ENCODE measurements around the gene TMEM54. TPM values are rescaled to one million over a fixed set of nuclear protein-coding genes. Genes with fewer than 3 reads are reported as not detected.

The TMEM54 gene
- total and polyA plus RNA-seq, 9 of the 15 experiments (the other 6 are each of a cell fraction or from before 2014, with no cell fraction given), result 1.00 to 16.2 (median 8.2) TPM

- ChIA-PET CTCF (ENCODE audit: low intra/inter-chr PET ratio) (no interaction called here), POLR2A (interaction anchor here (2.6 kb wide), 1 partner anchor 11 kb away, joined by 12 read pairs; no protein-coding TSS in a partner anchor)
- Histone ChIP-seq H3K9me1 (ENCODE audit: control insufficient read depth, insufficient read depth, low read length) (no peaks in the 10 kb centered on the region), H3K27me3 (ENCODE audit: control insufficient read depth in 2 of 2, insufficient read depth in 2 of 2, low read length in 2 of 2) (peaks cover 3 to 73% of the 10 kb centered on the region in 2 experiments; a peak in 4 of 5 replicates), H3K4me3 (no peak overlapping the region), H3K4me1 (replicated peaks in 1 of 2; ENCODE audit: control insufficient read depth in 2 of 2, insufficient read depth in 2 of 2, low read length in 2 of 2) (peaks cover 7 to 19% of the 10 kb centered on the region in 2 experiments; a peak in 4 of 5 replicates), H3K4me2 (ENCODE audit: insufficient read depth, low read length) (no peak overlapping the region), H3K36me3 (ENCODE audit: control insufficient read depth, insufficient read depth, low read length) (no peaks in the 10 kb centered on the region), H3K9me3 (replicated peaks; ENCODE audit: control insufficient read depth, insufficient read depth, low read depth, low read length) (no peaks in the 10 kb centered on the region), H3K27ac (ENCODE audit: extremely low read depth, low read depth, low read length) (no peak overlapping the region), H4K20me1 (replicated peaks; ENCODE audit: control insufficient read depth, insufficient read depth, low read length) (peaks cover 35% of the 10 kb centered on the region), H3K79me2 (ENCODE audit: control insufficient read depth, insufficient read depth, low read length) (no peaks in the 10 kb centered on the region), H2AFZ (ENCODE audit: low read depth, low read length) (no peak overlapping the region), H3K9ac (ENCODE audit: insufficient read depth in 1 of 2, low read depth in 2 of 2, low read length in 2 of 2) (no peak overlapping the region)
- DNase-seq (ENCODE audit: extremely low read depth in 1 of 4, low spot score in 3 of 4), result no peak
- BruUV-seq (replicated peaks), result no TSS peak
- in situ Hi-C loops (cut with MboI) (loop anchor here (25.0 kb wide), 1 partner anchor 717 kb away; no protein-coding TSS in a partner anchor), intact Hi-C loops (cut with micrococcal nuclease) (no loop called here)
- 33% methylated on average over 26 of the region's 26 CpGs for WGBS (ENCODE audit: insufficient coverage, low coverage, missing lambda C conversion rate)
- peak; percentile 45 for TF ChIP-seq PRDM10 (IDR thresholded peaks at IDR 0.05; ENCODE audit: partially characterized antibody)
- TF ChIP-seq ZNF140 (CRISPR knock-in tag; IDR thresholded peaks at IDR 0.05), result no peak
- no peak for TF ChIP-seq PYGO2 (tag; IDR thresholded peaks at IDR 0.05)
- TF ChIP-seq PRMT5 (CRISPR knock-in tag; IDR thresholded peaks at IDR 0.05), result 0 out of 2 replicates have a peak, but pooled peaks have one; percentile 26
- no peak for TF ChIP-seq SMAD1 (IDR thresholded peaks at IDR 0.05; ENCODE audit: low read depth, low read length, partially characterized antibody)
- no peak for TF ChIP-seq FOXP1 (CRISPR knock-in tag; IDR thresholded peaks at IDR 0.05)
- ATAC-seq, result no peak
- FAIRE-seq, result no peak
Measured at GRCh38 chr1:32895325-32896215, 5.6 kb downstream of the TMEM54 start.

Measured in K562 (cell line).